22Rv1 (cell line): ENCODE data around the gene ZBTB9.

ENCODE experiments used
- H3K27ac ChIP-seq: fragments of 450-650 bp; 2 replicates; pipeline ENCODE4 v1.5.1; 2017
- ZFX ChIP-seq: fragments of 450-650 bp; IDR thresholded peaks from 2 replicates; pipeline ENCODE4 v1.6.1; 2017; ENCODE audit warnings: antibody characterized with exemption, borderline replicate concordance
- TF ChIP-seq, protein P1 (sequence below): fragments of 450-650 bp; IDR thresholded peaks from 2 replicates; pipeline ENCODE4 v1.5.1; 2017; ENCODE audit warnings: mild to moderate bottlenecking

The ZBTB9 gene

DNA sequence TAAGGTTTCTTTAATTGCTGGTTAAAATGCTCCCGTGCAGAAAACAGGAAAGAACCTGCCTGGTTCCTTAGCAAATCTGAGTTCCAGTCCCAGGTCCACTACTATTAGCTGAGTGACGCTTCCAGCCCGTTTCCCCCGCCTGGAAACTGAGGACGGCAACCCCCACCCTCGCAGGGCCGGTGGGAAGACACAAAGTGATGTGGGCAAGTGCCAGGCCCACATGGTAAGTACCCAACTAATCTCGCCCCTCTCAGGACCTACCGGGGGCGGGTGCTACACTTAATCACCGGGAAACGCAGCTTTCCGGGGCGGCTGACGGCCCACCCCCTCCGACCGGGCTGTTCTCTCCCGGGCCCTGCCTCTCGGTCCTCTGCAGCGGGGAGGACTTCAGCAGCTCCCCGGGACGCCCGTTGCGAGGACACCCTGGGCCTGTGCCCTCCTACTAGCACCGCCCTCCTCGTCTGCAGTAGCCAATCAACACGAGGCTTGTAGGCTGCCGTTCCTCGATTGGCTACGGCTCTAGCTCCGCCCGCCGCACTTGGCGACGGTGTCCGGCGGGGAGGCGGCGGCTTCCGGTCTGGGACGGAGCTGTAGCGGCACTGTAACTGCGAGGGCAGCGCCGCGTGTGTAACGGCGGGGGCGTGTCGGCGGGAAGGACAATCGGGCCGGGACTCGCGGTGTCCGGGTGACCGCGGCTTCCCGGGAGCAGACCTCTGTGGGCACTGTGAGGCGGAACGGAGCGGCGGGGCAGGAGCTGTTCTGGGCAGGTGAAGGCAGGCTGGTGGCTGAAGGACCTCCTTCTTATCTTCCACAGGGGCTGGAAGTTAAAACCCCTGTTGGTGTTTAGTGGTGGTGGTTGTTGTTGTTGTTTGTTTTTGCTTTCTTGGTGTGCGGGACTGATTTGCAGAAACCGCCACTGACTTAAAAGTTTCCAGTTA, at the start of gene ZBTB9:
TSS of gene ZBTB9 (plus strand) at position 568 of the 938 bp plus-strand sequence. CDS start 525 bp downstream, outside the sequence.
- peak within 1 kb of the TSS; percentile 73 for H3K27ac ChIP-seq
- TF ChIP-seq, protein P1, sequence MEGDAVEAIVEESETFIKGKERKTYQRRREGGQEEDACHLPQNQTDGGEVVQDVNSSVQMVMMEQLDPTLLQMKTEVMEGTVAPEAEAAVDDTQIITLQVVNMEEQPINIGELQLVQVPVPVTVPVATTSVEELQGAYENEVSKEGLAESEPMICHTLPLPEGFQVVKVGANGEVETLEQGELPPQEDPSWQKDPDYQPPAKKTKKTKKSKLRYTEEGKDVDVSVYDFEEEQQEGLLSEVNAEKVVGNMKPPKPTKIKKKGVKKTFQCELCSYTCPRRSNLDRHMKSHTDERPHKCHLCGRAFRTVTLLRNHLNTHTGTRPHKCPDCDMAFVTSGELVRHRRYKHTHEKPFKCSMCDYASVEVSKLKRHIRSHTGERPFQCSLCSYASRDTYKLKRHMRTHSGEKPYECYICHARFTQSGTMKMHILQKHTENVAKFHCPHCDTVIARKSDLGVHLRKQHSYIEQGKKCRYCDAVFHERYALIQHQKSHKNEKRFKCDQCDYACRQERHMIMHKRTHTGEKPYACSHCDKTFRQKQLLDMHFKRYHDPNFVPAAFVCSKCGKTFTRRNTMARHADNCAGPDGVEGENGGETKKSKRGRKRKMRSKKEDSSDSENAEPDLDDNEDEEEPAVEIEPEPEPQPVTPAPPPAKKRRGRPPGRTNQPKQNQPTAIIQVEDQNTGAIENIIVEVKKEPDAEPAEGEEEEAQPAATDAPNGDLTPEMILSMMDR = no peak
- TF ChIP-seq ZFX = no peak

- H3K27ac ChIP-seq = no peak overlapping the region
- no peak for TF ChIP-seq ZFX
Measured at GRCh38 chr6:33404884-33405283, 49.5 kb upstream of the ZBTB9 start.

- TF ChIP-seq ZFX = no peak
- TF ChIP-seq, protein P1 = no peak
- no peak overlapping the region for H3K27ac ChIP-seq
Measured at GRCh38 chr6:33405386-33405940, 48.9 kb upstream of the ZBTB9 start.

- H3K27ac ChIP-seq = no peak overlapping the region
Measured at GRCh38 chr6:33406126-33406525, 48.2 kb upstream of the ZBTB9 start.

DNA sequence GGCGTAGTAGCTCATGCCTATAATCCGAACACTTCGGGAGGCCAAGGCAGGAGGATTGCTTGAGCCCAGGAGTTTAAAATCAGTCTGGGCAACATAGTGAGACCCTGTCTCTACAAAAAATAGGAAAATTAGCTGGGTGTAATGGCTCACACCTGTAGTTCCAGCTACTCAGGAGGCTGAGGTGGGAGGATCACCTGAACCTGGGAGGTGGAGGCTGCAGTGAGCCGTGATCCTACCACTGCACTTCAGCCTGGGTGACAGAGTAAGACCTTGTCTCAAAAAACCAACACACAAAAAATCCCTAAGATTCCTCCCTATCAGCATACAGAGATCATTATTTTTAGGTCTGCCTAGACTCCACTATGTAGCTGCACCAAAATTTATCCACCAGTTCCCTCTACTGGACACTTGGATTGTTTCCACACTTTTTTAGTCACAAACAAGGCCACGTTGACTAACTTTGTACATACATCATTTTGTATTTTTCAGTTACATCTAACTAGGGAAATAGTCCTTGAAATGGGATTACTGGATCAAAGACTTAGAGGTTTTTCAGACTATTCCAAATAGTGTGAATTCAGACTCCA, 47.2 kb upstream of the ZBTB9 start:
- H3K27ac ChIP-seq = peak overlapping the region; percentile 96
- TF ChIP-seq, protein P1 = 0 out of 2 replicates have a peak, but pooled peaks have one; percentile 14
- no peak for TF ChIP-seq ZFX

More at GRCh38 chr6:33406126-33406525, 48.2 kb upstream of the ZBTB9 start:
- no peak for TF ChIP-seq ZFX
- TF ChIP-seq, protein P1 = no peak

- no peak for TF ChIP-seq ZFX
- TF ChIP-seq, protein P1 = no peak
- H3K27ac ChIP-seq = peak overlapping the region; percentile 96
Measured at GRCh38 chr6:33410050-33410710, 44.2 kb upstream of the ZBTB9 start.

DNA sequence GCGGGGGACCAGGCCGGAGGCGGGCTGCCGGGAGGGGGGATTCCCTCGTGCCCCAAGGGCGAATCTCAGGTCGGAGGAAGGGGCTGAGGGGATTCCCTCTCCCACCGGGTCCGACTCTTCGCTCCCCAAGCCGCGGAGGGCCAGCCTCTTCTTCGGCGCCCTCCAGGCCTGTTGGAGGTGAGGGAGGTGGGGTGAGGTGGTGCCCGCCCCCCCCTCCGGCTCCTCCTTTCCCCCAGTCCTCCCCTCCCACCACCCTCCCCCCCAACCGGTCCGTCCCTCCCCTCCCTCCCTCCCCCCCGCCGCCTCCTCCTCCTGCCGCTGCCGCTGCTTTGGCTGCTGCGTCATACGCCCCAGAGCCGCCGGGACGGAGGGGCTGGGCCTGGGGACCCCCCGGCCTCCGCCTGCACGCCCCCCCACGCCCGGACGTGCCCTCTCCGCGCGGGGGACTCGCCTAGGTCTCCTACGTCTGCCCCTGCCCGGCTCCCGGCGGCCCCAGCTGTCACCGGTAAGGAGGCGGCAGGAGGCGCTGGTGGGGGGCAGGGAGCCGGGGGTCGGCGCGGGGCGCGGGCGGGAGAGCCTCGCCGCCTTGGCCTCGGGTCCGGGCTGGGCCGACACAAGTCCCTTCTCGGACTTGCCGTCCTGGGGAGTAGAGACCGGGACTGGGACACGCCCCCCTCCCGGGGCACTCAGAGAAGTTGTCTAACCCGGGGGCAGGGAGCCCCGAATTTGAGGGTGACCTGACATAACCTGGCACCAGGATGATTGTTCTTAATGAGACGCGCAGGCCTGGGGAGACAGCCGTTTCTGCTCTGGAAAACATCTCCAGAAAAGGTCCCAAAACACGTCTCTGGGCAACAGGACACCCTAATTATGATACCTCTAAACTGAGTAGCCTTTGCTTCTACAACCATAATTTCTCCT, 43.4 kb upstream of the ZBTB9 start, which contains the start of gene PHF1:
TSS of gene PHF1 (plus strand) at position 304 of the 921 bp plus-strand sequence. CDS start 1,250 bp downstream, outside the sequence.
- H3K27ac ChIP-seq = peak within 1 kb of the TSS; percentile 96
- TF ChIP-seq, protein P1 = peak; percentile 30; the same call in 1 of the 2 replicates
- TF ChIP-seq ZFX = no peak
